Type B pancreatic cell (in vitro differentiated cells): ENCODE results near the gene ORAI1. TPM values are rescaled to one million over a fixed set of nuclear protein-coding genes. Genes with fewer than 3 reads are reported as not detected.

ENCODE experiments used
- DNase-seq: peaks from one replicate; pipeline ENCODE4 v3.0.0; 2021; ENCODE audit warnings: mixed read lengths; ENCODE audit not compliant: unreplicated experiment; ENCODE audit errors: extremely low spot score
- H3K27ac Mint-ChIP-seq: 2 replicates; pipeline ENCODE4 v1.8.0; 2021; ENCODE audit warnings: mild to moderate bottlenecking, mixed read lengths
- H3K27me3 Mint-ChIP-seq: 2 replicates; pipeline ENCODE4 v1.8.0; 2021; ENCODE audit warnings: mixed read lengths
- H3K36me3 Mint-ChIP-seq: 2 replicates; pipeline ENCODE4 v1.8.0; 2021; ENCODE audit warnings: mixed read lengths
- H3K4me1 Mint-ChIP-seq: one replicate; pipeline ENCODE4 v1.8.0; 2021; ENCODE audit warnings: mixed read lengths; ENCODE audit not compliant: unreplicated experiment
- H3K4me3 Mint-ChIP-seq: 2 replicates; pipeline ENCODE4 v1.8.0; 2021; ENCODE audit warnings: mild to moderate bottlenecking, mixed read lengths
- H3K9me3 Mint-ChIP-seq: 2 replicates; pipeline ENCODE4 v1.8.0; 2021; ENCODE audit warnings: mixed read lengths
- total RNA-seq: library from RNA; stranded (reverse); gene quantifications from 2 replicates; pipeline ENCODE4 v1.2.1, GENCODE V29; 2021; ENCODE audit warnings: low replicate concordance
- TF ChIP-seq, protein P1 (sequence below): fragments of 200-600 bp; sonication (generic); conservative IDR thresholded peaks from 2 replicates; pipeline ENCODE4 v1.5.0; 2021; ENCODE audit warnings: antibody characterized with exemption, mild to moderate bottlenecking

ORAI1 gene
- total RNA-seq, 1 donor from 2014 or later = 12.9 TPM

DNA sequence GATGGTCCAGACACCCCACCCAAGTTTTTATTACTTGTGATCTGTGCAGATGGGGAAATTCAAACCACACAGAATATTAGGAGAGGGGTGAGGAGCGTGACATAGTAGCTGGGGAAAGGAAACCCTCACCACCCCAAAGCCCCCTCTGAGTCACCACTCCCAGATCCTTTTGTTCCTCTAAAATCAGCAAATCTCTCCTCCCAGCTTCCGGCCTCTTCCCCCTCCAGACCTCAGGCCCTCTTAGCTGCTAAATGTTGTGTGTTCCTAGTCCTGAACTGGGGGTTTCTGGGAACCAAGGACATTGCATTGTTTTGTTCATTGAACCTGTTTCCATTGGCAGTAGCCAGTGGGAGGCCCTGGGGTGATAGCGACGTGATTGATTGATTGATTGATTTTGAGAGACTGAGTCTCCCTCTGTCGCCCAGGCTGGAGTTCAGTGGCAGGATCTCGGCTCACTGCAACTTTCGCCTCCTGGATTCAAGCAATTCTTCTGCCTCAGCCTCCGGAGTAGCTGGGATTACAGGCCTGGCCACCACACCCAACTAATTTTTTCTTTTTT, 5.9 kb upstream of the ORAI1 start:
- TF ChIP-seq, protein P1, sequence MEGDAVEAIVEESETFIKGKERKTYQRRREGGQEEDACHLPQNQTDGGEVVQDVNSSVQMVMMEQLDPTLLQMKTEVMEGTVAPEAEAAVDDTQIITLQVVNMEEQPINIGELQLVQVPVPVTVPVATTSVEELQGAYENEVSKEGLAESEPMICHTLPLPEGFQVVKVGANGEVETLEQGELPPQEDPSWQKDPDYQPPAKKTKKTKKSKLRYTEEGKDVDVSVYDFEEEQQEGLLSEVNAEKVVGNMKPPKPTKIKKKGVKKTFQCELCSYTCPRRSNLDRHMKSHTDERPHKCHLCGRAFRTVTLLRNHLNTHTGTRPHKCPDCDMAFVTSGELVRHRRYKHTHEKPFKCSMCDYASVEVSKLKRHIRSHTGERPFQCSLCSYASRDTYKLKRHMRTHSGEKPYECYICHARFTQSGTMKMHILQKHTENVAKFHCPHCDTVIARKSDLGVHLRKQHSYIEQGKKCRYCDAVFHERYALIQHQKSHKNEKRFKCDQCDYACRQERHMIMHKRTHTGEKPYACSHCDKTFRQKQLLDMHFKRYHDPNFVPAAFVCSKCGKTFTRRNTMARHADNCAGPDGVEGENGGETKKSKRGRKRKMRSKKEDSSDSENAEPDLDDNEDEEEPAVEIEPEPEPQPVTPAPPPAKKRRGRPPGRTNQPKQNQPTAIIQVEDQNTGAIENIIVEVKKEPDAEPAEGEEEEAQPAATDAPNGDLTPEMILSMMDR = no peak
- Mint-ChIP-seq H3K27ac (no peak overlapping the region), H3K9me3 (no peaks in the 10 kb centered on the region), H3K4me3 (no peak overlapping the region), H3K36me3 (no peaks in the 10 kb centered on the region), H3K27me3 (no peaks in the 10 kb centered on the region), H3K4me1 (peaks cover 5% of the 10 kb centered on the region)
- no peak for DNase-seq

DNA sequence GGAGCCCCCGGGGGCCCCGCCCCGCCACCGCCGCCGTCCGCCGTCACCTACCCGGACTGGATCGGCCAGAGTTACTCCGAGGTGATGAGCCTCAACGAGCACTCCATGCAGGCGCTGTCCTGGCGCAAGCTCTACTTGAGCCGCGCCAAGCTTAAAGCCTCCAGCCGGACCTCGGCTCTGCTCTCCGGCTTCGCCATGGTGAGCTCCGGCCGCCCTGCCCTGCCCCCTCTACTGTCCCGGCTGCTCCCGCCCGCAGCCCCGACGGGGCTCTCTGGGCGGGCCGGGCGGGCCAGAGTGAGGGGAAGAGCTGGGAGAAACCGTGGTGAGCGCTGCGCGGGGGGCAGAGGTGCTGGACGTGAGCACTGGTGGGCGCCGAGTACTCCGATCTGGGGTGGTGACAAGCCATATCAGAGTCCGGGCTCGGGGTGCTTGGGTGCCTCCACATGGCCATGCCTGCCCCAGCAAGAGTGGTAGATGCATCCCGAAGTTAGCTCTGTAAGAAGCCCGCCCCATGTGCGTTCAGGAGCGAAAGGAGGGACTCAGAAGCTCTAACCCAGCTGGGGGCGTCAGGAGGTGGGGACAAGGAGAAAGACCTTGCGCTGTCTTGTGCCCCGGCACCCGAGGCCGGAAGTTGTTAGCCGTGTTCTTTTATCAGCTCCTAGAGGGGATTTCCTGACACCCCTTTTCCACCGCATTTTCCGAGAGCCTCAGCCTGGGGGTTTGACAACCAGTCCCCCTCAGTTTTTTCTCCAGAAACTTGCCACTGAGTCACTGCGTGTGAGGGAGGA, 717 bp downstream of the ORAI1 start:
- no peaks in the 10 kb centered on the region for H3K36me3 Mint-ChIP-seq
- no peaks in the 10 kb centered on the region for H3K9me3 Mint-ChIP-seq

DNA sequence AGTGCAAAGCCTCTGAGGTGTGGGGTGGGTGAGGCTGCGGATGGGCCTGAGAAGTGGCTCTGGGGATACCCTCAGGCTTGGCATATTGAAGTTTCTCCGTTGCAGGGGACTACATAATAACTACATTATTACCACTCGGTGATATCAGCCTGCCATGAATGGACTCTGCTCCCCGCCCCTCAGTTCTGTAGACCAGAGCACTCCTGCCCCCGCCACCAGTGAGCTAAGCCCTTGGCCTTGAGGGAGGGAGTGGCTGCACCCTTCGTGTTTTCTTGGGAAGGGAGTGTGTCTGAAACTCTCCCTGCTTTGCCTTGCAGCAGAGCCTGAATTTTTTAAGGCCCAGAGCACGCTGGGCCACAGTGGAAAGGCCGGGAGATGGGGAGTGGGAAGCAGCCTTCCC, 1.7 kb downstream of the ORAI1 start:
- Mint-ChIP-seq H3K4me1 (peaks cover 33% of the 10 kb centered on the region), H3K4me3 (peak overlapping the region; percentile 90), H3K9me3 (no peaks in the 10 kb centered on the region), H3K27me3 (no peaks in the 10 kb centered on the region), H3K27ac (peak overlapping the region; percentile 91), H3K36me3 (no peaks in the 10 kb centered on the region)
- TF ChIP-seq, protein P1 = no peak
- DNase-seq = no peak

More for the DNA sequence above, 717 bp downstream of the ORAI1 start:
- Mint-ChIP-seq H3K4me3 (peak overlapping the region; percentile 90), H3K27ac (peak overlapping the region; percentile 91), H3K4me1 (peaks cover 24% of the 10 kb centered on the region), H3K27me3 (no peaks in the 10 kb centered on the region)
- no peak for DNase-seq
- TF ChIP-seq, protein P1 = peak; percentile 24

DNA sequence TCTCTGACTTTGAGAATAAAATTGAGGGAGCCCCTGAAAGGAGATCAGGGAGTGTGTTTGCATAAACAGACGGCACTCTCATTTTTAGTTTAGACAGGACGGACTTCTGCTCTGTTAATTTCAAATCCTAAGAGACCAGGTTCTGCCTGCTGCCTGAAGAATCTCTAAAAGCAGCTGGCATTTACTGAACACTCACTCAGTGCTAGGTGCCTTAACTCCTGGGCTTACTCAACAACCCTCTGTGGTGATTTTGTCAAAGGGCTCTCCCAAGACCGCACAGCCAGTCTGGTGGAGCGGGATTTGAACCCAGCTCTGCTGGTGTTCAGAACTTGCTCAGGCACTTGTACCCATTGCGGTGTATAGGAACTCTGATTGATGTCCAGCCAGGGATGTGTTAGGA, 2.2 kb downstream of the ORAI1 start:
- Mint-ChIP-seq H3K36me3 (no peaks in the 10 kb centered on the region), H3K4me1 (peaks cover 37% of the 10 kb centered on the region), H3K4me3 (peak overlapping the region; percentile 90), H3K9me3 (no peaks in the 10 kb centered on the region), H3K27ac (no peak overlapping the region), H3K27me3 (no peaks in the 10 kb centered on the region)
- DNase-seq = no peak
- TF ChIP-seq, protein P1 = no peak

DNA sequence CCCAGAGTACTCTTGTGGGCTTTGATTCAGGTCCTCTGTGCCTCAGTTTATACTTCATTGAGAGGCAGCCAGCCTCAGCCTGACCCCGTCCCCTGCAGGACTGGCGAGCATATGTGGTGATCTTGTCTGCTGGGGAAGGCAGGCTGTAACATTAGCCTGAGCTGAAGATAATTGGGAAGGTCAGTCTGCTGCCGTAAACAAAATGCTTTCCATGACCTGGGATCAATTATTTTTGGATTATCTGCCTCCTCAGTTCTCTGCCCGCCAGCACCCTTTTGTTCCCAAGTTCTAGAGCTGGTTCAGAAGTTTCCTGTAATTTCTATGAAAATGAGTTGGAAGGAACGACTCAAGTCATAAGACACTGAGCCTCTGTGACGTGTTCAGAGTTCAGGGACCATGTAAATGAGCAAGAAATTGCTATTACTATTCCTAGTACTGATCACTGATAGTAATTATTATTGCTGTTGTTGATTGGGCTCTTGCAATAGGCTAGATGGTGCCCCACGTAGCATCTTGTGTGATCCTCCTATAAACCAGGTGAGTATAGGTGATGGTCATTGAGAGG, 4.5 kb downstream of the ORAI1 start:
- H3K27me3 Mint-ChIP-seq = no peaks in the 10 kb centered on the region
- H3K9me3 Mint-ChIP-seq = no peaks in the 10 kb centered on the region
- H3K27ac Mint-ChIP-seq = peak overlapping the region; percentile 44
- no peaks in the 10 kb centered on the region for H3K36me3 Mint-ChIP-seq
- H3K4me3 Mint-ChIP-seq = no peak overlapping the region
- TF ChIP-seq, protein P1 = no peak
- no peak for DNase-seq
- peaks cover 37% of the 10 kb centered on the region for H3K4me1 Mint-ChIP-seq
